Astrocyte (in vitro differentiated cells and primary cell): ENCODE results near the gene ARHGAP32. TPM values are rescaled to one million over a fixed set of nuclear protein-coding genes. Genes with fewer than 3 reads are reported as not detected.

ENCODE experiments used
- DNase-seq: peaks from one replicate; pipeline ENCODE4 v3.0.0-alpha.2; 2010; ENCODE audit warnings: low read depth
- FAIRE-seq: peaks from 2 replicates; lab custom pipeline; 2011; peaks lifted over from hg19 to GRCh38; lab: Jason Lieb, UNC
- H2AFZ ChIP-seq: 2 replicates; pipeline ENCODE4 v1.6.0; 2012; ENCODE audit warnings: low read depth, low read length, inconsistent platforms
- H3K27ac ChIP-seq: 2 replicates; pipeline ENCODE4 v1.5.1; 2011; ENCODE audit warnings: low read depth, low read length, inconsistent platforms
- H3K27me3 ChIP-seq: 2 replicates; pipeline ENCODE4 v1.6.0; 2011; ENCODE audit warnings: low read length, inconsistent platforms; ENCODE audit not compliant: insufficient read depth
- H3K36me3 ChIP-seq: 2 replicates; pipeline ENCODE4 v1.5.1; 2011; ENCODE audit warnings: low read length, inconsistent platforms; ENCODE audit not compliant: insufficient read depth
- H3K4me1 ChIP-seq: 2 replicates; pipeline ENCODE4 v1.5.1; 2011; ENCODE audit warnings: low read length, inconsistent platforms; ENCODE audit not compliant: insufficient read depth
- H3K4me2 ChIP-seq: 2 replicates; pipeline ENCODE4 v1.6.0; 2012; ENCODE audit warnings: low read length, inconsistent platforms
- H3K4me3 ChIP-seq: 2 replicates; pipeline ENCODE4 v1.5.1; 2011; ENCODE audit warnings: low read depth, mild to moderate bottlenecking, low read length, inconsistent platforms; ENCODE audit not compliant: insufficient read depth
- H3K79me2 ChIP-seq: 2 replicates; pipeline ENCODE4 v1.6.0; 2012; ENCODE audit warnings: mild to moderate bottlenecking, low read length, inconsistent platforms; ENCODE audit not compliant: insufficient read depth
- H3K9ac ChIP-seq: 2 replicates; pipeline ENCODE4 v1.6.0; 2012; ENCODE audit warnings: mild to moderate bottlenecking, low read length, inconsistent platforms
- H3K9me3 ChIP-seq: 2 replicates; pipeline ENCODE4 v1.5.1; 2012; ENCODE audit warnings: low read depth, mild to moderate bottlenecking, low read length, inconsistent platforms; ENCODE audit not compliant: insufficient read depth
- H4K20me1 ChIP-seq: 2 replicates; pipeline ENCODE4 v1.6.0; 2012; ENCODE audit warnings: low read length, inconsistent platforms; ENCODE audit not compliant: insufficient read depth
- H3K27ac Mint-ChIP-seq: one replicate; pipeline ENCODE4 v1.8.0; 2021; ENCODE audit warnings: mild to moderate bottlenecking, mixed read lengths; ENCODE audit not compliant: unreplicated experiment
- H3K27me3 Mint-ChIP-seq: one replicate; pipeline ENCODE4 v1.8.0; 2021; ENCODE audit warnings: low read depth, mixed read lengths; ENCODE audit not compliant: unreplicated experiment
- H3K36me3 Mint-ChIP-seq: one replicate; pipeline ENCODE4 v1.8.0; 2021; ENCODE audit warnings: low read depth, mixed read lengths; ENCODE audit not compliant: unreplicated experiment
- H3K4me1 Mint-ChIP-seq: one replicate; pipeline ENCODE4 v1.8.0; 2021; ENCODE audit warnings: low read depth, mixed read lengths; ENCODE audit not compliant: unreplicated experiment
- H3K4me3 Mint-ChIP-seq: one replicate; pipeline ENCODE4 v1.8.0; 2021; ENCODE audit warnings: mild to moderate bottlenecking, moderate library complexity, mixed read lengths; ENCODE audit not compliant: unreplicated experiment
- H3K9me3 Mint-ChIP-seq: one replicate; pipeline ENCODE4 v1.8.0; 2021; ENCODE audit warnings: mild to moderate bottlenecking, mixed read lengths; ENCODE audit not compliant: unreplicated experiment
- CTCF ChIP-seq: IDR thresholded peaks from 2 replicates; pipeline ENCODE4 v1.5.1; 2011; ENCODE audit warnings: low read depth, mild to moderate bottlenecking, inconsistent platforms, low read length, moderate library complexity; ENCODE audit not compliant: insufficient read depth
- EZH2 ChIP-seq: IDR thresholded peaks from 2 replicates; pipeline ENCODE4 v1.6.1; 2012; ENCODE audit warnings: mild to moderate bottlenecking, low read length, inconsistent platforms; ENCODE audit not compliant: insufficient read depth
- total RNA-seq: library from RNA; stranded (reverse); gene quantifications from 2 replicates; pipeline ENCODE4 v1.2.1, GENCODE V29; 2021

ARHGAP32 gene
- total RNA-seq, 1 donor from 2014 or later = 21.6 TPM

DNA sequence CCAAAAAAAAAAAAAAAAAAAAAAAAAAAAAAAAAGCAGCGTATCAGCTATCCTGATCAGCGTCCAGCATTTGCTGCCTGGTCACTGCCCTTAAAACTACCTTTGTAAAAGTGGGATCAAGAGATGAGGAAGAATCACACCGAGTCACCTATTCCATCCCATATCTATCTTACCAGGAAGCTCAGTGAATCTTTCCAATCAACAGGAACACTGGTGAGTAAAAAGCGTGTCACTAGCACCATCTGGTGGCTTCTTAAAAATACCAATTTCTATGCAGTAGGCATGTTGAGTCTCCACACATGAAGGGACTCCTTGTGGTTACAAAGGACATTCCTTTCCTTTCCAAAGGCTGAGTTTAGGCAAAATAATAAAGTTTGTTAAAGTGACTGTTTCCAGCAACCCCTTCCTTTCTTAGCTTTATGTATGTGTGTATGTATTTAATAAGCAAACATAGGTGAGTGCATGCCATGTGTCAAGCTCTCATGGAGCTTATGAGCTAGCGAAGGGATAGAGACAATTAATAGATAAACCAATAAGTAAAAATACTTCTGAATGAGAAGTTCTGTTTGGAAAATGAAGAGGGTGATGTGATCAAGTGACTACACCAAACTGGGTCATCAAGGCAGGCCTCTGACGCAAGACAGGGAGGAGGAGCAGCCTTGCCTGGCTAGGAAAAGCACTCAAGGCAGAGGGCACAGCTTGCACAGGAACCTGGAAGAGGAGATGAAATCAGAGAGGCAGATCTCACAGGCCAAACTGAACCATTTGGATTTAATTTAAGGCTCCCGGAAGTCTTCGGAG lies 235.5 kb downstream of the ARHGAP32 start:
- H2AFZ ChIP-seq = no peak overlapping the region
- no peak overlapping the region for H3K4me3 ChIP-seq
- H3K27ac ChIP-seq = no peak overlapping the region
- H3K9me3 ChIP-seq = no peaks in the 10 kb centered on the region
- H3K27ac Mint-ChIP-seq = no peak overlapping the region
- H3K4me1 Mint-ChIP-seq = peaks cover 6% of the 10 kb centered on the region
- peaks cover 13% of the 10 kb centered on the region for H3K27me3 Mint-ChIP-seq
- peaks cover 2% of the 10 kb centered on the region for H3K36me3 Mint-ChIP-seq
- H3K9ac ChIP-seq = no peak overlapping the region
- H3K36me3 ChIP-seq = no peaks in the 10 kb centered on the region
- H3K4me1 ChIP-seq = no peaks in the 10 kb centered on the region
- H4K20me1 ChIP-seq = no peaks in the 10 kb centered on the region
- H3K27me3 ChIP-seq = no peaks in the 10 kb centered on the region
- DNase-seq = peak; percentile 57
- H3K4me3 Mint-ChIP-seq = no peak overlapping the region
- no peaks in the 10 kb centered on the region for H3K79me2 ChIP-seq
- H3K4me2 ChIP-seq = no peak overlapping the region
- no peaks in the 10 kb centered on the region for H3K9me3 Mint-ChIP-seq
- FAIRE-seq = peak; percentile 100
- TF ChIP-seq EZH2 (no peak), CTCF (peak; percentile 80)

DNA sequence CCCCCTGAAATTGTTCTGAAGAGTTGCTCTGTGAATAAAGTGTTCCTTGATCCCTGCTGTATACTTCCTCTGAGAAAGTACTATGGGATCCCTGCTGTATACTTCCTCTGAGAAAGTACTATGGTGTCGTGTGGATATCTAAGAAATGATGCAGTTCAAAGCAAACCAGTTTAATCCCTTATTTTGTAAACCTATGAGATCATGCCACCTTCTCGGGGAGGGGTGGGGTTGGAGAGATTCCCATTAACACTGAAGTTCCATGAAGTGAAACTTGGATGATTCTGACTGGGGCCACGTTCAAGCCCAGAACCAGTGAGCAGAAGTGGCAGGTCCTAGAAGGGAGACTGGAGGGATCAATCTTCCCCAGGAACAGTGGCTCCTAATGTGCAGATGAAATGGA lies 236.5 kb downstream of the ARHGAP32 start:
- Histone ChIP-seq H4K20me1 (no peaks in the 10 kb centered on the region), H3K9ac (no peak overlapping the region), H2AFZ (no peak overlapping the region), H3K4me1 (no peaks in the 10 kb centered on the region), H3K4me2 (no peak overlapping the region), H3K9me3 (no peaks in the 10 kb centered on the region), H3K36me3 (no peaks in the 10 kb centered on the region), H3K27me3 (no peaks in the 10 kb centered on the region), H3K27ac (no peak overlapping the region), H3K4me3 (no peak overlapping the region), H3K79me2 (no peaks in the 10 kb centered on the region)
- no peak for DNase-seq
- no peaks in the 10 kb centered on the region for H3K9me3 Mint-ChIP-seq
- no peak for FAIRE-seq
- no peak overlapping the region for H3K27ac Mint-ChIP-seq
- peaks cover 6% of the 10 kb centered on the region for H3K4me1 Mint-ChIP-seq
- H3K36me3 Mint-ChIP-seq = peaks cover 2% of the 10 kb centered on the region
- peaks cover 13% of the 10 kb centered on the region for H3K27me3 Mint-ChIP-seq
- no peak for TF ChIP-seq CTCF
- TF ChIP-seq EZH2 = no peak
- H3K4me3 Mint-ChIP-seq = no peak overlapping the region

DNA sequence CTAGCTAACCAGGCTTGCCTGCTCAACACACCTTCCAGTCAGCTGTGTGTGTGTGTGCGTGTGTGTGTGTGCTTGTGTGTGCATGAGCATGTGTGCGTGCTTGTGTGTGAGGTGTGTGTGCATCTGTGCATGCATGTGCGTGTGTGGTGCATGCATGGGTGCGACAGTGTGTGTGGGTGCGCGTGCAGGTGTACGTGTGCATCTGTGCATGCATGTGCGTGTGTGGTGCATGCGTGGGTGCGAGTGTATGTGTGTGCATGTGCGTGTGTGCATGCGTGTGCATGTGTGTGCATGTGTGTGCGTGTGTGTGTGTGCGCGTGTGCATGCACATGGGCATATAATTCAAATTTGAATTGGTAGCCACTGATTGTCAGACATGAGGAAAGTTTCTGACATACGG lies 239.0 kb downstream of the ARHGAP32 start:
- H3K36me3 ChIP-seq = no peaks in the 10 kb centered on the region
- no peak for DNase-seq
- TF ChIP-seq EZH2 (no peak), CTCF (no peak)
- H3K4me3 ChIP-seq = no peak overlapping the region
- H3K9me3 ChIP-seq = no peaks in the 10 kb centered on the region
- H3K4me1 Mint-ChIP-seq = peaks cover 6% of the 10 kb centered on the region
- H3K4me3 Mint-ChIP-seq = no peak overlapping the region
- H3K27ac ChIP-seq = no peak overlapping the region
- H3K36me3 Mint-ChIP-seq = peaks cover 2% of the 10 kb centered on the region
- no peak overlapping the region for H2AFZ ChIP-seq
- peaks cover 16% of the 10 kb centered on the region for H3K27me3 Mint-ChIP-seq
- no peaks in the 10 kb centered on the region for H3K27me3 ChIP-seq
- no peaks in the 10 kb centered on the region for H3K79me2 ChIP-seq
- no peaks in the 10 kb centered on the region for H3K9me3 Mint-ChIP-seq
- FAIRE-seq = no peak
- H3K4me1 ChIP-seq = no peaks in the 10 kb centered on the region
- H3K4me2 ChIP-seq = no peak overlapping the region
- no peaks in the 10 kb centered on the region for H4K20me1 ChIP-seq
- no peak overlapping the region for H3K9ac ChIP-seq
- H3K27ac Mint-ChIP-seq = no peak overlapping the region
